CD4-positive, alpha-beta T cell treated with Interleukin-15 for 1 hour (primary cell): ENCODE measurements around the gene IQCN.
A peak's percentile ranks its signal among the peaks of the same experiment; 100 is the strongest.

ENCODE experiments used
- DNase-seq: peaks from one replicate; pipeline ENCODE4 v3.0.0-alpha.2; 2020

IQCN gene

GRCh38 chr19:18274219-18274780, at the start of gene IQCN:
IQCN (minus strand) TSS chr19:18274452; CDS start chr19:18269478, 4,974 bp downstream.
- DNase-seq = peak; percentile 69

DNA sequence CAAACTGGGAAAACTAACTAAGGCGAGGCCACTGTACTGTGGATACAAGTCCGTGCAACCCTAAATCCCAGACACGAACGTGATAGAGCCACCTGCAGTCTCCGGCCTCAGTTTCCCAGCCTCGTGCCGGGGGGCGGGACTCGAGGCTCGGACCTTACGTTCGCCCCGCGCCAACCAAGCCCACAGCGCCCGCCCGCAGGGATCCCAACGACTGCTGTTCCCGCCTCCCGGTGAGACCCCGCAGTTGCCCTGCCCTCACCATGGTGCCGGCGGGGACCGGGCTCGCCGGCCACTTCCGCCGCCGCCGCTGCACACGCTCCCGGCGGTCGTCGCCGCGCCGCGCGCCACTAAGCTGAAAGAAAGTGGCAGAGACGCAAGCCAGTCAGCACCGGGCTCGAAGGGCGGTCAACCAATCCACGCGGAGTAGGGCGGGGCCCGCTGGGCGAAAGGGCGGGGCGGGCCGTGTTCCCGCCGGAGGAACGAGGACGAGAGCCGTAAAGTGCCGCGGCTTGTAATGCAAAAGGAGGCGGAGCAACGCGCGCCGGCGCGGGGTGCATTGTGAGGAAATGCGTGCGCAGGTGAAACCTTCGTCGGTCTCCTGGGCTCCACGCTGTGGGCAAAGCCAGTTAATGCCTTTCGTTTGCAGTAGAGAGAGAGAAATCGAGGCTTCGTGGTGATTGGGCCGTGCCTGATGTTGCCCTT, 48.7 kb upstream of the IQCN start, which contains the start of gene LSM4:
LSM4 (minus strand) TSS at position 318 of the 702 bp plus-strand sequence; CDS start at position 262, 56 bp downstream.
- peak; percentile 99 for DNase-seq

DNA sequence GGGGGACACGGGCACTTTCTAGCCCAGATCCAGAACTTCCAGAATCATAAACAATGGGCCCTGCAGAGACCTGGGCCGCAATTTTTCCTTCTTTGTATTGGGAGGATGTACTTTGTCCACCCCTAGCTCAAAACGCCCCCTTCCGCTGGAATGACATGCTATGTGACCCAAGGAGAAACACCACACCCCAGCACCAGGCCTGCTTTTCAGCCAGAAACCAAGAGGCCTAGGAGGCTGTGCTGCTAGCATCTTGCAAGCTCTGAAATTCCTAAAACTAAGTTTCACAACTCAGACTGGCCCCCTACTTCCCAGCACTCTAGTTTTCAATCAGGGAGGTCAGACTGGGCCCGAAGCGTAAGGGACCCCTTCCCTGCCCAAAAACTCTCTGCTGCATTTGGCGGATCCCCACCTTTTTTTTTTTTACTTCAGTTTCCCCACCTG, 48.1 kb upstream of the IQCN start:
- DNase-seq = no peak

GRCh38 chr19:18321734-18322102, 47.5 kb upstream of the IQCN start:
- DNase-seq = no peak

GRCh38 chr19:18320865-18321733, 46.8 kb upstream of the IQCN start:
- no peak for DNase-seq

- peak; percentile 55 for DNase-seq
These were observed 45.4 kb upstream of the IQCN start for GRCh38 chr19:18319591-18320135.

GRCh38 chr19:18317961-18318800, 43.9 kb upstream of the IQCN start:
- DNase-seq = peak; percentile 68

DNA sequence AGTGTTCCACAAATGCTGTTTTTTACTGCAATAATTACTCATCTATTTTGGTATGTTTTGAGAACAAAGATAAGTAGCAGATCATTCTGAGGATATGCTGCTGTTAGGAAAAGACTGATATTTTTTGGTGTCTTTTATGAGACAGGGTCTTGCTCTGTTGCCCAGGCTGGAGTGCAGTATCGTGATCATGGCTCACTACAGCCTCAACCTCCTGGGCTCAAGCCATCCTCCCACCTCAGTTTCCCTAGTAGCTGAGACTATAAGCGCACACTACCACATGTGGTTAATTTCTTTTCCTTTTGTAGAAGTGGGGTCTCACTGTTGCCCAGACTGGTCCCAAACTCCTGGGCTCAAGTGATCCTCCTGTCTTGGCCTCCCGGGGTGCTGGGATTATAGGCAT, 39.1 kb upstream of the IQCN start:
- DNase-seq = no peak

DNA sequence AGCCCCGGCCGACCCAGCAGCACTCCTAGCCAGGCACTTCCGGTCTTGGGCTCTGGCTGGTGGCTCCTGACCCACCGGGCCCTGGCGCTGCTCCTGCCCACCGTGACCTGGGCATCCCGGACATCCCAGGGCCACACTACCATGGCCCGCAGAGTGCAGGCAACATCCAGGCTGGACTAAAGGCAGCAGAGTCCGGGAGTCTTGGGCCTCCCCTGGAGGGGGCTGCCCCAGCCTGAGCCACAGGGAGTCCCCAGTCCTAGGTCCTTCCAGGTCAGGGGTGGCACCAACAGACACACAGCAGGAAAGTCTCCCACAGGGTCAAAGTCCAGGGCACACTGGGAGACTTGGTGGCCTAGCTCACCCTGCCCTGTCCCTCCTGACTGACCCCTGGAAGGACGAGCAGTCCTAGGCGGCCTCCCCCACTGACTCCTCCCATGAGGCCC, 37.9 kb upstream of the IQCN start:
- no peak for DNase-seq

DNA sequence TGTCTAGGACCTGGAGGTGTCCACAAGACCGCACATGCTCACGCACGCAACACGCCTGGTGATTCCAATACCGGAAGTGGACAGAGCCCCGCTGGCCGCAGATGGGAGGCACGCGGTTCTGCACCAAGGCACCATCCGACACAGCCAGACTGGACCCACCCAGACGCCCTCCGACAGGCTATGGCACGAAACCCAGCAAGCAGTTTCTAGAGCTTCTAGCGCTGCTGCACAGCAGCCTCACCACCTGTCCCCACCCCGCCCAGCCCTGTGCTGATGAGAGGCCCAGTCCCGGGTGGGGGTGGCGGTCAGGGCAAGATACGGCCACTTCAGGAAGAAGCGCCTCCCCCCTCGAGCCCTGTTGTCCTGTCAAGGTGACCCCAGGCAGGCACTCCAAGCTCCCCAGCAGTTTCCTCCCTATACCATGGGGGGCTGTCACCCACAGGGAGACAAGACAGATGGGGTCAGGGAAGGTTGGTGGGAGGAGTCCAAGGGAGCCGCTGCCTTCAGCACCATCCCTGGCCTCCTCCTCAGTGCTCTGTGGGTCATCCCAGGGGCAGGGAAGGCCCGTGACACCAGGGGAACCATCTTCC, 37.3 kb upstream of the IQCN start:
- no peak for DNase-seq

GRCh38 chr19:18310966-18311365, 36.7 kb upstream of the IQCN start:
- DNase-seq = no peak

DNA sequence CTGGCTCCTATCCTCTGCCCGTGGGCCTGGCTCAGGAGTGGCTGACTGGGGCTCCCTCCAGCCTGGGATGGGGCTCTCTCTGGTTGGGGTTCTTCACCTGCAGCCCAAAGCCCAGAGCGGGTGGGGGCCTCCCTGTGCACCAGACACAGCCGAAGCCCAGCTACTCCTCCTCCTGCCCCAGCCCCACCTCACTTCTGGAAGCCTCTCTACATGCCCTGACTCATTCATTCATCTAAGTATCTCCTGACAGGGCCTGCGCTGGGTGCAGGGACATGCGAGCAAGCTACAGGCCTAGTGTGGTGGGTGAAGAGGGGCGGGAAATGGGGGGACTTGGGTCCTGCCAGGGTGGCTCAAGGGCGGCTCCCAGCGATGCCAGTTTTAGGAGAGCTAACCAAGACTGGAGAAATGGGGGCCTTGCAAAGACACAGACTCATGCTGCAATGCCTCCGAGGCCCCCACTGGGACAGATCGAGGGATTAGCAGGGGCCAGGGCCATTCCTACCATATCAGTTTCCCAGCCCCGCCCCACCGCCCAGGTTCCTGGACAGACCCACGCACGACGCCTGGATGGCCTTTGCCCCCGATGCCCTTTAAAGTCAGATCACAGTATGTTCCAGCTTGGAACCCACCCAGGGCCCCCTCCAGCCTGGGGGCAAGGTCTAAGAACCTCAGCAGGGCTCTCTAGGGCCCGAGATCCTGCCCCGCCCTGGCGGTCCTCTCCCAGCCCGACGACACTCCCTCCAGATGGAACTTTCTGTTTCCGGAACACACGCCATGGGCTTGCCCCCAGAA, 36.1 kb upstream of the IQCN start:
- DNase-seq = no peak

GRCh38 chr19:18309525-18310064, 35.3 kb upstream of the IQCN start:
- no peak for DNase-seq

- no peak for DNase-seq
These were observed 34.7 kb upstream of the IQCN start for GRCh38 chr19:18308948-18309325.

GRCh38 chr19:18308051-18308947, 34.0 kb upstream of the IQCN start:
- DNase-seq = no peak

DNA sequence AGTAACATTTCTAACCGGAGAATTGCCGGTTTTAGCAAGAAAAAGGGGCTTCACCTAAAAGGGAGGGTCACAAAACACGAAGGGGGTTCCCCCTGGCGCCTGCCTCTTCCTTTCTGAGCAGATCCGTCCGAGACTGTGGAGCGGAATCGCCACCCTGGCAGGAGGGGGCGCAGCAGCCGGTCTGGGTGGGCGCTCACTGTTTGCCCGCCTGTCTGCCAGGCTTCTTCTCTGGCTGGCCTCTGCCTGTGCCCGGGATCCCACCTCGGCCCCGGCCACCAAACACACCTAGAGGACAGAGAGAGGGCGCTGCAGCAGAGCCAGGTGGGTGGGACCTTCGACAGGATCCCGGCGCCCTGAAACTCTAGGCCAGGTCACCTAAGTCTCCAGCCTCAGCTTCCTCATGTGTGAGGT, 33.0 kb upstream of the IQCN start:
- DNase-seq = peak; percentile 54

DNA sequence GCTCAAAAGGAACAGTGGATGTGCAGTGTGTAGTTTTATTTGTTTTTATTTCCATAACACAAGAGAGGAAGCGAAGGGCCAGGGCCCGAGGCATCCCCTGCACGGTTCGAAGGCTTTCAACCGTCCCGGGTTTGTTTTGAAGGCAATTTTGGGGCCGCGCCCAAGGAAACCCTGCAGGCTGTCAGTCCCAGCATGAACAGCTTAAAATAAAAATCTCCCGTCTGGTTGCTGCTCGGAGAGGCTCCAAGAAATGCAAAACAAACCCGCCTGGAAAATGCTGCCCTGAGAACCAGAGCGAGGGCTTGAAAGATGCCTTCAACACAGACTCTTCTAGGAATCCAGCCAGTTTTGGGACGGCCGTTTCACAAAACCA, 32.6 kb upstream of the IQCN start:
- no peak for DNase-seq

DNA sequence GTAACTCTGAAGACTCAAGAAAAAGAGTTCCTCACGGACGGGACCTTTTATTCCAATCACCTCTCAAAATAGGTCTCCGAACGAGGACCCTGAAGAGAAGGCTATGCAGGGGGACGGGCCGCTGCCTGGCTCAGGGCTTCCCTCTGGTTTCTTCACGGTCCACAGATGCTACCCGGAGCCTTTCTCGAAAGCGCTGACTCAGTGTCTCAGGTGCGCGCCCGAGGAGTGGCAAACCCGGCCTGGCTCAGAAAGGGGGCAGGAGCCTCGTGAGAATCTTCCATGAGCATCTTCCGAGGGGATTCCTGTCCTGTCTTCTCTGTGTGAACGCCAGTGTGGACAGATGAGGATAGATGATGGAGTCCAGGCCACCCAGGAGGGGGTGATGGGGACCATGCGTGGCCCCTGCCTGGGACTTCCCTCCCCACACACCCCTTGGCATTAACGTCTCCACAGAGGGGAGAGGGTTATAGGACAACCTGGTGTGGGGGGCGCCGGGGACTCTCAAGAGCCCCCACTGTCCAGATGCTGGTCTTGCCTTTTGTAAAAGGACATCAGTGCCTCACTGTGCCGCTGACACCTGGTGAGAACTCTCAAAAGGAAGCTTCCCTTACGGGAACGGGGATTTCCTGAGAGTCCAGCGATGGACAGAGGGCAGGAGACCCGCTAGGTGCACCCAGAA, 32.1 kb upstream of the IQCN start:
- DNase-seq = no peak
